ENCODE data around the gene NBDY. TPM values are rescaled to one million over a fixed set of nuclear protein-coding genes. Genes with fewer than 3 reads are reported as not detected.

NBDY gene
- total RNA-seq, 1 donor from 2014 or later: 53.6 TPM

- H3K27ac Mint-ChIP-seq (ENCODE audit: unreplicated experiment): no peak overlapping the region
- H3K4me1 Mint-ChIP-seq (ENCODE audit: low read depth, unreplicated experiment): peaks cover 20% of the 10 kb centered on the region
- no peak for DNase-seq
- H3K27me3 Mint-ChIP-seq (ENCODE audit: unreplicated experiment): peaks cover 9% of the 10 kb centered on the region
- H3K36me3 Mint-ChIP-seq (ENCODE audit: unreplicated experiment): peaks cover 8% of the 10 kb centered on the region
- TF ChIP-seq CTCF (IDR thresholded peaks at IDR 0.05; ENCODE audit: partially characterized antibody, unreplicated experiment): no peak
- H3K9me3 Mint-ChIP-seq (ENCODE audit: unreplicated experiment): peaks cover 8% of the 10 kb centered on the region
- no peak overlapping the region for H3K4me3 Mint-ChIP-seq (ENCODE audit: unreplicated experiment)
These were observed 32.1 kb downstream of the NBDY start for GRCh38 chrX:56761167-56761566.

- H3K36me3 Mint-ChIP-seq (ENCODE audit: unreplicated experiment): peaks cover 8% of the 10 kb centered on the region
- TF ChIP-seq CTCF (IDR thresholded peaks at IDR 0.05; ENCODE audit: partially characterized antibody, unreplicated experiment): no peak
- H3K27ac Mint-ChIP-seq (ENCODE audit: unreplicated experiment): no peak overlapping the region
- H3K4me1 Mint-ChIP-seq (ENCODE audit: low read depth, unreplicated experiment): peaks cover 23% of the 10 kb centered on the region
- no peak for DNase-seq
- H3K4me3 Mint-ChIP-seq (ENCODE audit: unreplicated experiment): no peak overlapping the region
- peaks cover 8% of the 10 kb centered on the region for H3K9me3 Mint-ChIP-seq (ENCODE audit: unreplicated experiment)
- H3K27me3 Mint-ChIP-seq (ENCODE audit: unreplicated experiment): peaks cover 13% of the 10 kb centered on the region
These were observed 33.2 kb downstream of the NBDY start for GRCh38 chrX:56762220-56762619.

- TF ChIP-seq CTCF (IDR thresholded peaks at IDR 0.05; ENCODE audit: partially characterized antibody, unreplicated experiment): no peak
- peak overlapping the region; percentile 24 for H3K27ac Mint-ChIP-seq (ENCODE audit: unreplicated experiment)
- peaks cover 6% of the 10 kb centered on the region for H3K9me3 Mint-ChIP-seq (ENCODE audit: unreplicated experiment)
- peaks cover 8% of the 10 kb centered on the region for H3K36me3 Mint-ChIP-seq (ENCODE audit: unreplicated experiment)
- no peak overlapping the region for H3K4me3 Mint-ChIP-seq (ENCODE audit: unreplicated experiment)
- H3K27me3 Mint-ChIP-seq (ENCODE audit: unreplicated experiment): peaks cover 13% of the 10 kb centered on the region
- DNase-seq: no peak
- peaks cover 23% of the 10 kb centered on the region for H3K4me1 Mint-ChIP-seq (ENCODE audit: low read depth, unreplicated experiment)
These were observed 33.9 kb downstream of the NBDY start for GRCh38 chrX:56762707-56763555.

- peaks cover 23% of the 10 kb centered on the region for H3K4me1 Mint-ChIP-seq (ENCODE audit: low read depth, unreplicated experiment)
- H3K36me3 Mint-ChIP-seq (ENCODE audit: unreplicated experiment): peaks cover 8% of the 10 kb centered on the region
- H3K4me3 Mint-ChIP-seq (ENCODE audit: unreplicated experiment): no peak overlapping the region
- H3K27ac Mint-ChIP-seq (ENCODE audit: unreplicated experiment): no peak overlapping the region
- TF ChIP-seq CTCF (IDR thresholded peaks at IDR 0.05; ENCODE audit: partially characterized antibody, unreplicated experiment): no peak
- peaks cover 6% of the 10 kb centered on the region for H3K9me3 Mint-ChIP-seq (ENCODE audit: unreplicated experiment)
- H3K27me3 Mint-ChIP-seq (ENCODE audit: unreplicated experiment): peaks cover 13% of the 10 kb centered on the region
- DNase-seq: no peak
These were observed 34.6 kb downstream of the NBDY start for GRCh38 chrX:56763556-56764152.

All from glutamatergic neuron (in vitro differentiated cells).